Vagina (tissue), 2 donors: Measurements from ENCODE around the gene CFAP61.

Experiments
- CTCF ChIP-seq, 3 experiments: fragments of 450-650 bp in 2 of 3; fragments of 200-600 bp in 1 of 3; sonication (generic) in 1 of 3; IDR thresholded peaks; one replicate each; pipeline ENCODE4 v1.5.1; 2017 to 2019; ENCODE audit warnings: antibody characterized with exemption in 3 of 3, mild to moderate bottlenecking in 2 of 3, moderate library complexity in 2 of 3
- POLR2AphosphoS5 ChIP-seq, 2 donors: sonication (generic); formaldehyde crosslinking; IDR thresholded peaks; one replicate each; pipeline ENCODE4 v1.9.0; 2017; ENCODE audit warnings: antibody characterized with exemption in 2 of 2, mild to moderate bottlenecking in 2 of 2, low read depth in 1 of 2; ENCODE audit not compliant: insufficient read depth in 1 of 2

- no peak for TF ChIP-seq CTCF (IDR thresholded peaks at IDR 0.05)
- no peak for TF ChIP-seq POLR2AphosphoS5 (IDR thresholded peaks at IDR 0.05; ENCODE audit: insufficient read depth in 1 of 2, low read depth in 1 of 2)
Measured at GRCh38 chr20:20096421-20096820, 44.1 kb downstream of the CFAP61 start.
